HEK293 (cell line): Measurements from ENCODE around the gene DHX16.

Experiments used
- MYNN ChIP-seq: fragments of 450-650 bp; formaldehyde crosslinking; IDR thresholded peaks from 2 replicates; pipeline ENCODE4 v1.5.1; 2016; ENCODE audit warnings: missing biosample characterization, missing genetic modification characterization, borderline replicate concordance
- SETDB1 ChIP-seq: IDR thresholded peaks from one replicate; pipeline ENCODE4 v1.6.1; 2017; ENCODE audit warnings: mild to moderate bottlenecking, low read length, moderate library complexity, mixed read lengths; ENCODE audit not compliant: insufficient read length
- YY1 ChIP-seq: fragments of 450-650 bp; formaldehyde crosslinking; IDR thresholded peaks from 2 replicates; pipeline ENCODE4 v1.5.1; 2018; ENCODE audit warnings: missing biosample characterization, missing genetic modification characterization
- ZBTB21 ChIP-seq: fragments of 450-650 bp; formaldehyde crosslinking; IDR thresholded peaks from 2 replicates; pipeline ENCODE4 v1.5.1; 2017; ENCODE audit warnings: missing biosample characterization, missing genetic modification characterization
- ZNF121 ChIP-seq: fragments of 450-650 bp; formaldehyde crosslinking; IDR thresholded peaks from 2 replicates; pipeline ENCODE4 v1.5.1; 2016; ENCODE audit warnings: missing biosample characterization, missing genetic modification characterization
- ZNF302 ChIP-seq: fragments of 450-650 bp; formaldehyde crosslinking; IDR thresholded peaks from 2 replicates; pipeline ENCODE4 v1.5.1; 2016; ENCODE audit warnings: missing biosample characterization, missing genetic modification characterization, low read depth
- ZNF324 ChIP-seq: fragments of 450-650 bp; formaldehyde crosslinking; IDR thresholded peaks from 2 replicates; pipeline ENCODE4 v1.5.1; 2016; ENCODE audit warnings: missing biosample characterization, missing genetic modification characterization
- ZNF624 ChIP-seq: fragments of 450-650 bp; formaldehyde crosslinking; IDR thresholded peaks from 2 replicates; pipeline ENCODE4 v1.5.1; 2017; ENCODE audit warnings: missing biosample characterization, missing genetic modification characterization
- TF ChIP-seq, protein P1 (sequence below): fragments of 450-650 bp; formaldehyde crosslinking; IDR thresholded peaks from 2 replicates; pipeline ENCODE4 v1.5.1; 2016; ENCODE audit warnings: missing biosample characterization, missing genetic modification characterization
- TF ChIP-seq, protein P2 (sequence below): fragments of 450-650 bp; formaldehyde crosslinking; IDR thresholded peaks from 2 replicates; pipeline ENCODE4 v1.5.1; 2016; ENCODE audit warnings: missing biosample characterization, missing genetic modification characterization
- TF ChIP-seq, protein P3 (sequence below): sonication (generic); formaldehyde crosslinking; IDR thresholded peaks from 2 replicates; pipeline ENCODE4 v1.8.1; 2022; ENCODE audit warnings: mild to moderate bottlenecking, moderate library complexity, missing genetic modification reagents
- TF ChIP-seq, protein P4 (sequence below): fragments of 450-650 bp; formaldehyde crosslinking; IDR thresholded peaks from 2 replicates; pipeline ENCODE4 v1.5.1; 2016; ENCODE audit warnings: missing biosample characterization, missing genetic modification characterization

DNA sequence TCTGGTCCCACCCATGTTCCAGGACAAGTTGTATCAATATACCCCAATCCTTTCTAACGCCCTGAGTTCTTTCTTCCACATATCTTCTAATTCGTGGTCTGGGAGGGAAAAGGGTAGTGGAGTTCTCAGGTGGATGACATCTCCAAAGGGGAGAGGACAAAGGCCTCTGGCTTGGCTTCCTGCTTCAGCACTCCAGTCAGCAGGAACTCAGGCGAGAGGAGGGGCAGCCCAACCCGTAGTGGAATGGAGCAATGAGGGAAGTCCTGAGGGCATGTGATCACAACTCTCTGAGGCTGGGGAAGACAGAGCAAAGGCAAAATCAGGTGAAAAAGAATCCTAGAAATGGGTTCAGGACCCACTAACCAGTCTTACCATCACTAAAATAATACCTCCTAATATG lies 27.5 kb upstream of the DHX16 start:
- TF ChIP-seq ZNF624 (no peak), ZNF302 (tag by site-specific recombination) (no peak), MYNN (tag by site-specific recombination) (no peak), ZNF324 (tag by site-specific recombination) (no peak), ZNF121 (tag by site-specific recombination) (no peak), SETDB1 (no peak), ZBTB21 (no peak), YY1 (tag by site-specific recombination) (no peak)
- TF ChIP-seq, protein P1, sequence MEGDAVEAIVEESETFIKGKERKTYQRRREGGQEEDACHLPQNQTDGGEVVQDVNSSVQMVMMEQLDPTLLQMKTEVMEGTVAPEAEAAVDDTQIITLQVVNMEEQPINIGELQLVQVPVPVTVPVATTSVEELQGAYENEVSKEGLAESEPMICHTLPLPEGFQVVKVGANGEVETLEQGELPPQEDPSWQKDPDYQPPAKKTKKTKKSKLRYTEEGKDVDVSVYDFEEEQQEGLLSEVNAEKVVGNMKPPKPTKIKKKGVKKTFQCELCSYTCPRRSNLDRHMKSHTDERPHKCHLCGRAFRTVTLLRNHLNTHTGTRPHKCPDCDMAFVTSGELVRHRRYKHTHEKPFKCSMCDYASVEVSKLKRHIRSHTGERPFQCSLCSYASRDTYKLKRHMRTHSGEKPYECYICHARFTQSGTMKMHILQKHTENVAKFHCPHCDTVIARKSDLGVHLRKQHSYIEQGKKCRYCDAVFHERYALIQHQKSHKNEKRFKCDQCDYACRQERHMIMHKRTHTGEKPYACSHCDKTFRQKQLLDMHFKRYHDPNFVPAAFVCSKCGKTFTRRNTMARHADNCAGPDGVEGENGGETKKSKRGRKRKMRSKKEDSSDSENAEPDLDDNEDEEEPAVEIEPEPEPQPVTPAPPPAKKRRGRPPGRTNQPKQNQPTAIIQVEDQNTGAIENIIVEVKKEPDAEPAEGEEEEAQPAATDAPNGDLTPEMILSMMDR (tag by site-specific recombination): no peak
- TF ChIP-seq, protein P2, sequence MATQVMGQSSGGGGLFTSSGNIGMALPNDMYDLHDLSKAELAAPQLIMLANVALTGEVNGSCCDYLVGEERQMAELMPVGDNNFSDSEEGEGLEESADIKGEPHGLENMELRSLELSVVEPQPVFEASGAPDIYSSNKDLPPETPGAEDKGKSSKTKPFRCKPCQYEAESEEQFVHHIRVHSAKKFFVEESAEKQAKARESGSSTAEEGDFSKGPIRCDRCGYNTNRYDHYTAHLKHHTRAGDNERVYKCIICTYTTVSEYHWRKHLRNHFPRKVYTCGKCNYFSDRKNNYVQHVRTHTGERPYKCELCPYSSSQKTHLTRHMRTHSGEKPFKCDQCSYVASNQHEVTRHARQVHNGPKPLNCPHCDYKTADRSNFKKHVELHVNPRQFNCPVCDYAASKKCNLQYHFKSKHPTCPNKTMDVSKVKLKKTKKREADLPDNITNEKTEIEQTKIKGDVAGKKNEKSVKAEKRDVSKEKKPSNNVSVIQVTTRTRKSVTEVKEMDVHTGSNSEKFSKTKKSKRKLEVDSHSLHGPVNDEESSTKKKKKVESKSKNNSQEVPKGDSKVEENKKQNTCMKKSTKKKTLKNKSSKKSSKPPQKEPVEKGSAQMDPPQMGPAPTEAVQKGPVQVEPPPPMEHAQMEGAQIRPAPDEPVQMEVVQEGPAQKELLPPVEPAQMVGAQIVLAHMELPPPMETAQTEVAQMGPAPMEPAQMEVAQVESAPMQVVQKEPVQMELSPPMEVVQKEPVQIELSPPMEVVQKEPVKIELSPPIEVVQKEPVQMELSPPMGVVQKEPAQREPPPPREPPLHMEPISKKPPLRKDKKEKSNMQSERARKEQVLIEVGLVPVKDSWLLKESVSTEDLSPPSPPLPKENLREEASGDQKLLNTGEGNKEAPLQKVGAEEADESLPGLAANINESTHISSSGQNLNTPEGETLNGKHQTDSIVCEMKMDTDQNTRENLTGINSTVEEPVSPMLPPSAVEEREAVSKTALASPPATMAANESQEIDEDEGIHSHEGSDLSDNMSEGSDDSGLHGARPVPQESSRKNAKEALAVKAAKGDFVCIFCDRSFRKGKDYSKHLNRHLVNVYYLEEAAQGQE: no peak
- TF ChIP-seq, protein P3, sequence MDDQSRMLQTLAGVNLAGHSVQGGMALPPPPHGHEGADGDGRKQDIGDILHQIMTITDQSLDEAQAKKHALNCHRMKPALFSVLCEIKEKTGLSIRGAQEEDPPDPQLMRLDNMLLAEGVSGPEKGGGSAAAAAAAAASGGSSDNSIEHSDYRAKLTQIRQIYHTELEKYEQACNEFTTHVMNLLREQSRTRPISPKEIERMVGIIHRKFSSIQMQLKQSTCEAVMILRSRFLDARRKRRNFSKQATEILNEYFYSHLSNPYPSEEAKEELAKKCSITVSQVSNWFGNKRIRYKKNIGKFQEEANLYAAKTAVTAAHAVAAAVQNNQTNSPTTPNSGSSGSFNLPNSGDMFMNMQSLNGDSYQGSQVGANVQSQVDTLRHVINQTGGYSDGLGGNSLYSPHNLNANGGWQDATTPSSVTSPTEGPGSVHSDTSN: no peak
- TF ChIP-seq, protein P4, sequence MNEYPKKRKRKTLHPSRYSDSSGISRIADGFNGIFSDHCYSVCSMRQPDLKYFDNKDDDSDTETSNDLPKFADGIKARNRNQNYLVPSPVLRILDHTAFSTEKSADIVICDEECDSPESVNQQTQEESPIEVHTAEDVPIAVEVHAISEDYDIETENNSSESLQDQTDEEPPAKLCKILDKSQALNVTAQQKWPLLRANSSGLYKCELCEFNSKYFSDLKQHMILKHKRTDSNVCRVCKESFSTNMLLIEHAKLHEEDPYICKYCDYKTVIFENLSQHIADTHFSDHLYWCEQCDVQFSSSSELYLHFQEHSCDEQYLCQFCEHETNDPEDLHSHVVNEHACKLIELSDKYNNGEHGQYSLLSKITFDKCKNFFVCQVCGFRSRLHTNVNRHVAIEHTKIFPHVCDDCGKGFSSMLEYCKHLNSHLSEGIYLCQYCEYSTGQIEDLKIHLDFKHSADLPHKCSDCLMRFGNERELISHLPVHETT (tag by site-specific recombination): no peak
